Activated T-cell treated with anti-CD3 and anti-CD28 coated beads, Interleukin-2, amount 50 U/mL, for 24 hours (primary cell): ENCODE data around the gene RIMKLA.

Experiments used
- DNase-seq: peaks from one replicate; pipeline ENCODE4 v3.0.0-alpha.2; 2020
- H3K27ac Mint-ChIP-seq: 2 replicates; pipeline ENCODE4 v1.8.0; 2020; ENCODE audit warnings: mild to moderate bottlenecking, mixed read lengths
- H3K27me3 Mint-ChIP-seq: 2 replicates; pipeline ENCODE4 v1.8.0; 2020; ENCODE audit warnings: mixed read lengths
- H3K36me3 Mint-ChIP-seq: 2 replicates; pipeline ENCODE4 v1.8.0; 2020; ENCODE audit warnings: low read depth, mixed read lengths
- H3K4me1 Mint-ChIP-seq: 2 replicates; pipeline ENCODE4 v1.8.0; 2020; ENCODE audit warnings: low read depth, mixed read lengths
- H3K4me3 Mint-ChIP-seq: 2 replicates; pipeline ENCODE4 v1.8.0; 2020; ENCODE audit warnings: mild to moderate bottlenecking, moderate library complexity, mixed read lengths
- H3K9me3 Mint-ChIP-seq: 2 replicates; pipeline ENCODE4 v1.8.0; 2020; ENCODE audit warnings: mixed read lengths

RIMKLA gene

GRCh38 chr1:42359466-42359865 is 21.1 kb upstream of the RIMKLA start:
- H3K27me3 Mint-ChIP-seq = peaks cover 7% of the 10 kb centered on the region
- DNase-seq = no peak
- H3K36me3 Mint-ChIP-seq = no peaks in the 10 kb centered on the region
- no peak overlapping the region for H3K4me3 Mint-ChIP-seq
- H3K9me3 Mint-ChIP-seq = no peaks in the 10 kb centered on the region
- H3K4me1 Mint-ChIP-seq = peaks cover 18% of the 10 kb centered on the region
- no peak overlapping the region for H3K27ac Mint-ChIP-seq

- H3K4me1 Mint-ChIP-seq = peaks cover 10% of the 10 kb centered on the region
- no peak overlapping the region for H3K27ac Mint-ChIP-seq
- no peaks in the 10 kb centered on the region for H3K9me3 Mint-ChIP-seq
- H3K27me3 Mint-ChIP-seq = peaks cover 18% of the 10 kb centered on the region
- H3K4me3 Mint-ChIP-seq = no peak overlapping the region
- DNase-seq = no peak
- H3K36me3 Mint-ChIP-seq = no peaks in the 10 kb centered on the region
These were observed 16.5 kb upstream of the RIMKLA start for GRCh38 chr1:42364089-42364488.

DNA sequence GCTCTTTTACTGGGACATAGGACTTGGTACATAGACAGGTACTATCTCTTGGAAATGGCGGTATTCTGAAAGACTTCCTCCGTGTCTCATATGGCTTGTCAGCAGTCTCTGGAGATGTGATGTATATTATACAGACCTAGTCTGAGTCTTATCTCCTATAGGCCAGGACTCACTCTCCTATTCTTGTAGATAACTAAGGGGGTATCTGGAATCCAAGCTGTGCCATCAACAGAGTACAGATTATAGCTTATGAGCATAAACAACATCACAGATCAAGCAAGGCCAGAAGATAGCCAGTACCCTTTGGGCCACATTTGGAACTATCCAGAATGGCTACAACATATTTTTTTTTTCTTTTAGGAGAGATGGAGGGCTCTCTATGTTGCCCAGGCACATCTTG is 16.1 kb upstream of the RIMKLA start:
- H3K27ac Mint-ChIP-seq = no peak overlapping the region

GRCh38 chr1:42365118-42365517 is 15.5 kb upstream of the RIMKLA start:
- Mint-ChIP-seq H3K27ac (no peak overlapping the region), H3K4me3 (no peak overlapping the region), H3K27me3 (peaks cover 18% of the 10 kb centered on the region), H3K9me3 (no peaks in the 10 kb centered on the region), H3K36me3 (no peaks in the 10 kb centered on the region), H3K4me1 (peaks cover 4% of the 10 kb centered on the region)
- DNase-seq = no peak

More for the DNA sequence above, 16.1 kb upstream of the RIMKLA start:
- Mint-ChIP-seq H3K36me3 (no peaks in the 10 kb centered on the region), H3K9me3 (no peaks in the 10 kb centered on the region), H3K4me1 (peaks cover 7% of the 10 kb centered on the region), H3K4me3 (no peak overlapping the region), H3K27me3 (peaks cover 18% of the 10 kb centered on the region)
- DNase-seq = no peak

DNA sequence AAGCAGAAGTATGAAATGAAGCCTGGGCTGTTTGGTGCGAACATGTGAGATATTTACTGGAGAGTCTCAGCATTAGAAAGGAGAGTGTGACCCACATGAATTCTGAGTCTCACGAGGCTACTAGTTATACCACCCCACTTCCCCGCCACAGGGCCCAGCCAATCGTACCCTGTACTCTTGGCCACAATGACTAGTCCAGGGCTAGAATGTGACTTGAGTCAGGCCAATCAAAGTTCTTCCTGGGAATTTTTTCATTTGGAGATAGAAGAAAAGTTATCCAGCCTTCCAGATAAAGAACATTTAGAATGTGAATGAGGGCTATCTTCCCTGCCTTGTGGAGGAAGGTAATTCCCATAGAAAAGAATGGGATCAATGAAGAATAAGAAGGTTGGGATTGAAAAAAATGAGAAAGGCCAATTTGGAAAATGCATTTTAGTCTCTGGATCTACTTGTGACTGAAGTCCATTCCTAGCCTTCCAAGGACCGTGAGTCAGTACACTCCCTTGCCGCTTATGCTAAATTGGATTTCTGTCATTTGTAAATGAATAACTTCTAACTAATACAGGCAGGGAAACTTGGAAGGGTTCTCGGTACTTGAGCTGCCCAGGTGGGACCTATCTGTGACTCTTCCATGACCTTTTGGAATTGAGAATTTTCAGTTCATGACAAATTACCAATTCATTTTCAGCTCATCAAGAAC is 12.3 kb upstream of the RIMKLA start:
- Mint-ChIP-seq H3K4me3 (no peak overlapping the region), H3K27me3 (peaks cover 17% of the 10 kb centered on the region), H3K27ac (no peak overlapping the region), H3K9me3 (no peaks in the 10 kb centered on the region), H3K4me1 (peaks cover 4% of the 10 kb centered on the region), H3K36me3 (no peaks in the 10 kb centered on the region)
- no peak for DNase-seq

GRCh38 chr1:42369471-42369870 is 11.1 kb upstream of the RIMKLA start:
- no peak for DNase-seq
- no peak overlapping the region for H3K4me3 Mint-ChIP-seq
- H3K27ac Mint-ChIP-seq = no peak overlapping the region
- no peaks in the 10 kb centered on the region for H3K36me3 Mint-ChIP-seq
- H3K9me3 Mint-ChIP-seq = no peaks in the 10 kb centered on the region
- H3K27me3 Mint-ChIP-seq = peaks cover 17% of the 10 kb centered on the region
- no peaks in the 10 kb centered on the region for H3K4me1 Mint-ChIP-seq

GRCh38 chr1:42370876-42371549 is 9.6 kb upstream of the RIMKLA start:
- no peaks in the 10 kb centered on the region for H3K36me3 Mint-ChIP-seq
- H3K4me1 Mint-ChIP-seq = no peaks in the 10 kb centered on the region
- H3K4me3 Mint-ChIP-seq = no peak overlapping the region
- peaks cover 17% of the 10 kb centered on the region for H3K27me3 Mint-ChIP-seq
- DNase-seq = no peak
- H3K9me3 Mint-ChIP-seq = no peaks in the 10 kb centered on the region
- H3K27ac Mint-ChIP-seq = no peak overlapping the region

- H3K36me3 Mint-ChIP-seq = no peaks in the 10 kb centered on the region
- H3K4me1 Mint-ChIP-seq = no peaks in the 10 kb centered on the region
- no peak for DNase-seq
- no peak overlapping the region for H3K4me3 Mint-ChIP-seq
- no peak overlapping the region for H3K27ac Mint-ChIP-seq
- no peaks in the 10 kb centered on the region for H3K9me3 Mint-ChIP-seq
- peaks cover 19% of the 10 kb centered on the region for H3K27me3 Mint-ChIP-seq
These were observed 7.8 kb upstream of the RIMKLA start for GRCh38 chr1:42372796-42373195.

- no peak for DNase-seq
- H3K36me3 Mint-ChIP-seq = no peaks in the 10 kb centered on the region
- H3K4me1 Mint-ChIP-seq = peaks cover 12% of the 10 kb centered on the region
- H3K9me3 Mint-ChIP-seq = no peaks in the 10 kb centered on the region
- peak overlapping the region; percentile 71 for H3K4me3 Mint-ChIP-seq
- no peak overlapping the region for H3K27ac Mint-ChIP-seq
- peaks cover 53% of the 10 kb centered on the region for H3K27me3 Mint-ChIP-seq
These were observed 602 bp upstream of the RIMKLA start for GRCh38 chr1:42379794-42380585.

DNA sequence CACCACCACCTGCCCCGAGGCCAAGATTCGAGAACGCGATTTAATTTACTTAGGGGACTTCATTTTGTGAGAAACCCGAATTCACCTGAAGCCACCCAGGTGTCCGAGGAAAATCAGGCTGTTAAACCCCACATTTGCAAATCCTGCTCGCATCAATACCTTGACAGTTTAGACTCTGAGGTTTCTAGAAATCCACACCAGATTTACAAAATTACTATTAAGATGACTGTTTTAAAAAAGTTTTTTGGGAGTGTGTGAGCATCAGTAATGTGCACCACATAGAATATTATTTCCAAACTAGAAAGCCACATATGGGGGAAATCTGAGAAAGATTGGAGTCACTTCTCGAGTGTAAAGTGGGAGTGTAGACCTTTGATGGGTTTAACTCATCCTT is 685 bp downstream of the RIMKLA start:
- Mint-ChIP-seq H3K4me1 (peaks cover 12% of the 10 kb centered on the region), H3K4me3 (peak overlapping the region; percentile 76), H3K36me3 (no peaks in the 10 kb centered on the region), H3K27me3 (peaks cover 53% of the 10 kb centered on the region), H3K9me3 (no peaks in the 10 kb centered on the region), H3K27ac (no peak overlapping the region)
- DNase-seq = no peak

DNA sequence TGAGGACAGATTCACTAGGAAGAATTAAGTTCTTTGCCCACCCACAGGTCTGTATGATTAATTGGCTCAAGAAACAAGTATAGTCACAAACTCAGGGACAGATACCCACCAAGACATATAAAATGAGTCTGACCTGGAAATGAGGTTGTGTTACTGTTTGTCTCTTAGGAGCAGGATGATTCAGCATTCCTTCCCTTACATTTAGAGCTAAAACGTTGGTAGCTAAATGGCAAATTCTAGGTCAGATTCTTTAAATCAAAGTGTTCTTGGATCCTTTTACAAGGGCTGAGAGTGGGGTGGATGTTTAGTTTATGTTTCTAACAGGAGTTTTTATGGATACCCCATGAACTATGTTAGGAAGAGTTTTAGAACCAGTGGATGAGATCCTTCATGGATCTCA is 4.7 kb downstream of the RIMKLA start:
- peaks cover 30% of the 10 kb centered on the region for H3K27me3 Mint-ChIP-seq
- H3K4me3 Mint-ChIP-seq = no peak overlapping the region
- H3K36me3 Mint-ChIP-seq = no peaks in the 10 kb centered on the region
- H3K4me1 Mint-ChIP-seq = peaks cover 7% of the 10 kb centered on the region
- no peaks in the 10 kb centered on the region for H3K9me3 Mint-ChIP-seq
- DNase-seq = no peak
- H3K27ac Mint-ChIP-seq = no peak overlapping the region

- Mint-ChIP-seq H3K27me3 (peaks cover 30% of the 10 kb centered on the region), H3K27ac (no peak overlapping the region), H3K36me3 (no peaks in the 10 kb centered on the region), H3K4me1 (peaks cover 7% of the 10 kb centered on the region), H3K9me3 (no peaks in the 10 kb centered on the region), H3K4me3 (no peak overlapping the region)
- DNase-seq = no peak
These were observed 5.5 kb downstream of the RIMKLA start for GRCh38 chr1:42386051-42386450.

DNA sequence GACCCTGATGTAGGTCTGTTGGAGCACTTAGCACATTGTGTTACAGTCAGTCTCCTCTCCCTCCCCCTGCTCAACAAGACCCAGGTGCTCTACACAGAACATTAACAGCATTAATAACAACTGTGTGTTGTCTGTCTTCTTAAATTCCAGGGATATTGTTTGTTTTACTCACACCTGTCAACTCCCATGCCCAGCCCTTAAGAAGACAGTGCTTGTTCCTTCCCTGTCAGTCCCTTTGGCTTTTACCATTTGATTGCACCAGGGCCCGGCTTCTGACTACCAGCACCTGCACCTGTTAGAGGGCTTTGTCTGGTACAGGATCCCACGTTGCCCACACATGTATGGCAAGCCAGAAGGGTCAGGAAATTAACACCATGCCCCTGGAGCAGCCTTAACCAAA is 11.7 kb downstream of the RIMKLA start:
- Mint-ChIP-seq H3K27me3 (peaks cover 2% of the 10 kb centered on the region), H3K27ac (no peak overlapping the region), H3K4me1 (peaks cover 10% of the 10 kb centered on the region), H3K9me3 (no peaks in the 10 kb centered on the region), H3K36me3 (no peaks in the 10 kb centered on the region), H3K4me3 (no peak overlapping the region)
- DNase-seq = no peak

DNA sequence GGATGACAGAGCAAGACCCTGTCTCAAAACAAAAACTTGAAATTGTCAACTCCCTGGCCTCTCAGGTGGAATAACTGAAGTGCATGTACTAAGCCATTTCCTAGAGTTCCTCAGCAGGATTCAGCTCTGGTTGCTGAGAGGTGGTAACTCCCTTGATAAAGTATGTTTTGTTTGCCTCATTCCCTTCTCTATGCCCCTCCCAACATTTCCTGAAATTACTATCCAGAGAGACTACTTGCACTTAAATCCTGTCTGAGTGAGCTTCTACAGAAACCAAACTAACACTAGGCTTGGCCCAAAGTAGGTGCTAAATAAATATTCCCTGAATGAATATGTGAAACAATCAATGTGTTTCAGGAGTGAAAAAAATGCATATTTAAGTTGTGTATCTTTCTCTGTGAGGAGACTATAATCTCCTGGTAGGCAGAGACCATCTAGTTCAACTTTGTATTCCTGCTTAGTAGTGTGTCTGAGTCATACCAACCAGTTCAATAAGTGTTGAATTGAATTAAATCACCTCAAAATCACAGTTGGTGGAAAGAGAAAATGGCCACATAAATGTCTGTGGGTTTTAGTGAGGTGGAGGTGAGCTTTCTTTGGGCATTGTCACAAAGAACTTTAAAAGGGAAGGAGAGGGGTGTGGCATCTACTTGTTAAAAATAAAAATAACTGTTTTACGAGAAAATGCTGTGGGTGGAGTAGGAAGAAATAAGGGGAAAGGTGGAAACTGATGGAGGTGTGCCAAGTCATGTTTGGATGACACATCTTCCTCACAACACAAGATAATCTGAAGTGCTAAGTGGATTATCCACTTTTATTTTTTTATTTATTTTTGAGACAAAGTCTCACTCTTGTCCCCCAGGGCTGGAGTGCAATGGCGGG is 12.6 kb downstream of the RIMKLA start:
- DNase-seq = no peak
- H3K27me3 Mint-ChIP-seq = peaks cover 2% of the 10 kb centered on the region
- H3K9me3 Mint-ChIP-seq = no peaks in the 10 kb centered on the region
- H3K36me3 Mint-ChIP-seq = no peaks in the 10 kb centered on the region
- peaks cover 10% of the 10 kb centered on the region for H3K4me1 Mint-ChIP-seq
- H3K27ac Mint-ChIP-seq = peak overlapping the region; percentile 12
- no peak overlapping the region for H3K4me3 Mint-ChIP-seq
